Activated T-helper 2 cell treated with anti-CD3 and anti-CD28 coated beads, Interferon-gamma antibody, Interleukin-2, Interleukin-4, amounts not matched to agents 10 μg/mL and 5 μg/mL and 100 μg/mL, durations not matched to agents 14 hours and 24 hours and 36 hours (primary cell): ENCODE measurements around the gene OR5D13. TPM values are rescaled to one million over a fixed set of nuclear protein-coding genes. Genes with fewer than 3 reads are reported as not detected.

Experiments
- DNase-seq: peaks from one replicate; pipeline ENCODE4 v3.0.0; 2021; ENCODE audit warnings: low spot score
- H3K27ac Mint-ChIP-seq: one replicate; pipeline ENCODE4 v1.8.0; 2021; ENCODE audit warnings: mixed read lengths
- H3K27me3 Mint-ChIP-seq: one replicate; pipeline ENCODE4 v1.8.0; 2021; ENCODE audit warnings: low read depth, mixed read lengths
- H3K36me3 Mint-ChIP-seq: one replicate; pipeline ENCODE4 v1.8.0; 2021; ENCODE audit warnings: low read depth, mixed read lengths
- H3K4me1 Mint-ChIP-seq: one replicate; pipeline ENCODE4 v1.8.0; 2021; ENCODE audit warnings: low read depth, mixed read lengths
- H3K4me3 Mint-ChIP-seq: one replicate; pipeline ENCODE4 v1.8.0; 2021; ENCODE audit warnings: low read depth, mild to moderate bottlenecking, moderate library complexity, mixed read lengths
- H3K9me3 Mint-ChIP-seq: one replicate; pipeline ENCODE4 v1.8.0; 2021; ENCODE audit warnings: mixed read lengths
- intact Hi-C: fragments of 100-400 bp; cut with micrococcal nuclease; formaldehyde crosslinking; loops from one replicate; pipeline ENCODE4 v1.15.1; 2023
- total RNA-seq: library from RNA; stranded (reverse); gene quantifications from 2 replicates; pipeline ENCODE4 v1.2.3, GENCODE V29; 2022

OR5D13 gene, protein sequence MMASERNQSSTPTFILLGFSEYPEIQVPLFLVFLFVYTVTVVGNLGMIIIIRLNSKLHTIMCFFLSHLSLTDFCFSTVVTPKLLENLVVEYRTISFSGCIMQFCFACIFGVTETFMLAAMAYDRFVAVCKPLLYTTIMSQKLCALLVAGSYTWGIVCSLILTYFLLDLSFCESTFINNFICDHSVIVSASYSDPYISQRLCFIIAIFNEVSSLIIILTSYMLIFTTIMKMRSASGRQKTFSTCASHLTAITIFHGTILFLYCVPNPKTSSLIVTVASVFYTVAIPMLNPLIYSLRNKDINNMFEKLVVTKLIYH
- not detected in 2 replicates for total RNA-seq

DNA sequence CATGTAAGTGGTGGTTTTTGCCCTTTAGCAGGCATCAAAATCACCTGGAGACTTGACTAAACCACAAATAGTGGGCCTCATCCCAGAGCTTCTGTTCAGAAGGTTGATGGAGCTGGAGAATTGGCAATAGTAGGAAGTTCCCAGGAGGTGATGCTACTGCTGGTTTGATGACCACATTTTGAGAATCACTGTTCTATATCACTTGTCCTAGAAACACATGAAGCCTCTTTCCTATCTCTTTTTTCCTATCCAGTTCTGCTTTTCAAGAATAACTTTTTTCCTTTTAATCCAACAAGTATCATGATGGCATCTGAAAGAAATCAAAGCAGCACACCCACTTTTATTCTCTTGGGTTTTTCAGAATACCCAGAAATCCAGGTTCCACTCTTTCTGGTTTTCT is at the start of gene OR5D13:
Gene OR5D13, plus strand, starts transcription at position 301 of the 400 bp plus-strand sequence. Its CDS starts 0 bp downstream, at position 301.
- peaks cover 42% of the 10 kb centered on the region for H3K9me3 Mint-ChIP-seq
- no peak within 1 kb of the TSS for H3K27ac Mint-ChIP-seq
- intact Hi-C loops: no loop called here
- no peaks in the 10 kb centered on the region for H3K36me3 Mint-ChIP-seq
- no peak for DNase-seq
- no peaks in the 10 kb centered on the region for H3K27me3 Mint-ChIP-seq
- H3K4me3 Mint-ChIP-seq: no peak within 1 kb of the TSS
- no peaks in the 10 kb centered on the region for H3K4me1 Mint-ChIP-seq

DNA sequence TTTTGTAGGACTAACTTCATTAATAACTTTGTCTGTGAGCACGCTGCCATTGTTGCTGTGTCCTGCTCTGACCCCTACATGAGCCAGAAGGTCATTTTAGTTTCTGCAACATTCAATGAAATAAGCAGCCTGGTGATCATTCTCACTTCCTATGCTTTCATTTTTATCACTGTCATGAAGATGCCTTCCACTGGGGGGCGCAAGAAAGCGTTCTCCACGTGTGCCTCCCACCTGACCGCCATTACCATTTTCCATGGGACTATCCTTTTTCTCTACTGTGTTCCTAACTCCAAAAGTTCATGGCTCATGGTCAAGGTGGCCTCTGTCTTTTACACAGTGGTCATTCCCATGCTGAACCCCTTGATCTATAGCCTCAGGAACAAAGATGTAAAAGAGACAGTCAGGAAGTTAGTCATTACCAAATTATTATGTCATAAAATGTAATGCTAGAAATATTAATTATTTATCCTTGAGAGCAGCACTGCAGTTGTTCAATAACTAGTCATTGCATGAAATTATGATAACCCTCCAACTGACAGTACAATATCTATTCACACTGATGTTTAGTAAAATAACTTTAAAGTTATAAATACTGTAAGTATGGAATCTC is 46.4 kb upstream of the OR5D13 start:
- H3K4me1 Mint-ChIP-seq: no peaks in the 10 kb centered on the region
- no peak overlapping the region for H3K4me3 Mint-ChIP-seq
- intact Hi-C loops: no loop called here
- H3K36me3 Mint-ChIP-seq: no peaks in the 10 kb centered on the region
- peaks cover 45% of the 10 kb centered on the region for H3K9me3 Mint-ChIP-seq
- DNase-seq: no peak
- no peaks in the 10 kb centered on the region for H3K27me3 Mint-ChIP-seq
- H3K27ac Mint-ChIP-seq: no peak overlapping the region

DNA sequence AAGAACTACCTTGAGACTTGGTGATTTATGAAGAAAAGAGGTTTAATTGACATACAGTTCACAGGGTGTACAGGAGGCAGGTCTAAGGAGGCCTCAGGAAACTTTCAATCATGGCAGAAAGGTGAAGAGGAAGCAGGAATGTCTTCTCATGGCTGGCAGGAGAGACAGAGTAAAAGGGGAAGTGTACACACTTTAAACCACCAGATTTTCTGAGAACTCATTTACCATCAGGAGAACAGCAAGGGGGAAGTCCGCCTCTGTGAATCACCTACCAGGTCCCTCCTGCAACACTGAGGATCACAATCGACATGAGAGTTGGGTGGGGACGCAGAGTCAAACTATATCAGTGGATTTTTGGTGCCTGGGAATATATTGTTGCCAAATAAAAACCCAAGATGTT is 40.3 kb upstream of the OR5D13 start:
- Mint-ChIP-seq H3K36me3 (no peaks in the 10 kb centered on the region), H3K4me3 (no peak overlapping the region), H3K27ac (no peak overlapping the region), H3K9me3 (peaks cover 62% of the 10 kb centered on the region), H3K27me3 (no peaks in the 10 kb centered on the region), H3K4me1 (no peaks in the 10 kb centered on the region)
- intact Hi-C loops: no loop called here
- DNase-seq: no peak

DNA sequence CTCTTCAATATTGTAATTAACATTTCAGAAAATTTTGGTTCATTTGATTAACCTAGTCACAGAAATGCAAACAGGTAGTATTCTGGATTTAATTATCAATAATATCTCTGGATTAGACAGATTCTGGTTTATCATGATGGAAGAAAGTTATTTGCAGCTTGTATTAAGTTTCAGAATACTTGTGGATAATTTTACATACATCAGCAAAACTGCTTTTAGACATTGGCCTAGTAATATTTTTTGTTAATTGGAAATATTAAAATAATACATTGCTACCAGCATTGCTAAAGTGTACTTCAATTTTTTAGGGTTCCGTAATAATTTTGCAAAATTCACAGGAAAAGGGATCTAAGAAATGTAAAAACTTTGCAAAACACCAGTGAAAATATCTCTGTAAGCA is 18.4 kb downstream of the OR5D13 start:
- H3K4me3 Mint-ChIP-seq: no peak overlapping the region
- no peaks in the 10 kb centered on the region for H3K36me3 Mint-ChIP-seq
- no peak overlapping the region for H3K27ac Mint-ChIP-seq
- no peaks in the 10 kb centered on the region for H3K27me3 Mint-ChIP-seq
- H3K4me1 Mint-ChIP-seq: no peaks in the 10 kb centered on the region
- DNase-seq: no peak
- intact Hi-C loops: no loop called here
- H3K9me3 Mint-ChIP-seq: peaks cover 38% of the 10 kb centered on the region

DNA sequence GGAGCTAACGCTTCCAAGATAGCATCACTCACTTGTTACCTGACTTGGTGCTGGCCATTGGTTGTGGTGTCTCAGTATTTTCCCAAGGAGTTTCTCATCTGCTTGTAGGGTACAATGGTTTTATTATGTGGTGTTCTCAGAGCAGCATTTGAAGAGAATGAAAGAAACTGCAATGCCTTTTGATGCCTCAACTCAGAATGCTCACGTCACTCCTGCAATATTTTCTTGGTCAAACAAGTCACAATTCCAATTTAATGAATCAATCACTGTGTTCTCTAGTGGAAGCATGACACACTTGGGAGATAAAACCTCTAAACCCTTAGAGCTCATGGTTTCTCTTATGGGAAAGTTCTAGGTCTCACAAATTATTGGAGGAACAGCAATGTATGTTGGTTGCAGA is 20.1 kb downstream of the OR5D13 start:
- Mint-ChIP-seq H3K36me3 (no peaks in the 10 kb centered on the region), H3K9me3 (peaks cover 30% of the 10 kb centered on the region), H3K4me3 (no peak overlapping the region), H3K27me3 (no peaks in the 10 kb centered on the region), H3K4me1 (no peaks in the 10 kb centered on the region), H3K27ac (no peak overlapping the region)
- intact Hi-C loops: no loop called here
- DNase-seq: no peak

DNA sequence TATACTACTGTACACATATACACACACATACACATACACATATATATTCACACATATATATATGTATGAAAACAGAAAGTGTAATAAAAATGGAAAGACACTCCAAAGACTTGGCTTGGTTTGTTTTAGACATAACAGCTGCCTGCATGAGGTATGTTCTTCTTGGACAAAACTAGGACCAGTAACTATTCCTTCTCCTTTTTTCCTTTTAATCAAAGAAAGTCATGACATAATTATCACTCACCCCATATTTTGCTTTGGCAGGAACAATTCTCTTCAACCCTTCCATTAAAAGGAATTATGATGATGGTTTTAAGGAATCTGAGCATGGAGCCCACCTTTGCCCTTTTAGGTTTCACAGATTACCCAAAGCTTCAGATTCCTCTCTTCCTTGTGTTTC is 22.0 kb downstream of the OR5D13 start, which contains the start of gene OR5D14:
Gene OR5D14, plus strand, starts transcription at position 301 of the 400 bp plus-strand sequence. Its CDS starts 0 bp downstream, at position 301.
- DNase-seq: no peak
- no peaks in the 10 kb centered on the region for H3K4me1 Mint-ChIP-seq
- peaks cover 44% of the 10 kb centered on the region for H3K9me3 Mint-ChIP-seq
- no peak within 1 kb of the TSS for H3K27ac Mint-ChIP-seq
- intact Hi-C loops: no loop called here
- no peak within 1 kb of the TSS for H3K4me3 Mint-ChIP-seq
- H3K36me3 Mint-ChIP-seq: no peaks in the 10 kb centered on the region
- no peaks in the 10 kb centered on the region for H3K27me3 Mint-ChIP-seq

DNA sequence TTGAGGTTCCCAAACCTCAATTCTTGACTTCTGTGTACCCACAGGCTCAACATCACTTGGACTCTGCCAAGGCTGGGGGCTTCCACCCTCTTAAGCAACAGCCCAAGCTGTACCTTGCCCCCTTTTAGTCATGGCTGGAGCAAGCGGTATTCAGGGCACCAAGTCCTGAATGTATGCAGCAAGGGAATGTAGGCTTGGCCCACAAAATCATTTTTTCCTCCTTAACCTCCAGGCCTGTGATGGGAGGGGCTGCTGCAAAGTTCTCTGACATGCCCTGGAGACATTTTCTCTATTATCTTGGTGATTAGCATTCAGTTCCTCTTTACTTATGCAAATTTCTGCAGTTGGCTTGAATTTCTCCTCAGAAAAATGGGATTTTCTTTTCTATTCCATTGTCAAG is 33.0 kb downstream of the OR5D13 start:
- H3K4me3 Mint-ChIP-seq: no peak overlapping the region
- no peak for DNase-seq
- H3K9me3 Mint-ChIP-seq: peaks cover 46% of the 10 kb centered on the region
- no peaks in the 10 kb centered on the region for H3K4me1 Mint-ChIP-seq
- H3K27ac Mint-ChIP-seq: no peak overlapping the region
- intact Hi-C loops: no loop called here
- H3K36me3 Mint-ChIP-seq: no peaks in the 10 kb centered on the region
- no peaks in the 10 kb centered on the region for H3K27me3 Mint-ChIP-seq

DNA sequence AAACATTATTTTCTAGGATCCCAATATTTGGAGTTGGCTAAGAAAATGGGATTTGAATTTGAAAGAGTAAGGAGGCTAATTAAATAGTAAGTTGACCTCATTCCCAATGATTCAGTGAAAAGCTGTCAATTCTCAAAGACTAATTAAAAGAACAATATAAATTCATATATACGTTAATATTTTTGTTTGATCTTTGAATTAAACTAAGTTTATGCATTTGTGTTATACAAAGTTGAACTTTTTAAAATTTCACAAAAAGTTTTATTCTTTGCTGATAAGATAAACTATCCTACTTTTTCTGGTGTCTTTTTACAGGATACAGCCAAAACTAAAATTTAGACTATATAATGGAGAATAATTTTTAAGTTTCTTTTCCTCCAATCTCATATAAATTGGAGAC is 37.8 kb downstream of the OR5D13 start, which contains the start of gene OR5L1:
Gene OR5L1, plus strand, starts transcription at position 301 of the 400 bp plus-strand sequence. CDS start 100 bp downstream, outside the sequence.
- H3K27me3 Mint-ChIP-seq: no peaks in the 10 kb centered on the region
- DNase-seq: no peak
- intact Hi-C loops: no loop called here
- H3K9me3 Mint-ChIP-seq: peaks cover 44% of the 10 kb centered on the region
- no peaks in the 10 kb centered on the region for H3K36me3 Mint-ChIP-seq
- H3K4me1 Mint-ChIP-seq: no peaks in the 10 kb centered on the region
- no peak within 1 kb of the TSS for H3K4me3 Mint-ChIP-seq
- no peak within 1 kb of the TSS for H3K27ac Mint-ChIP-seq

DNA sequence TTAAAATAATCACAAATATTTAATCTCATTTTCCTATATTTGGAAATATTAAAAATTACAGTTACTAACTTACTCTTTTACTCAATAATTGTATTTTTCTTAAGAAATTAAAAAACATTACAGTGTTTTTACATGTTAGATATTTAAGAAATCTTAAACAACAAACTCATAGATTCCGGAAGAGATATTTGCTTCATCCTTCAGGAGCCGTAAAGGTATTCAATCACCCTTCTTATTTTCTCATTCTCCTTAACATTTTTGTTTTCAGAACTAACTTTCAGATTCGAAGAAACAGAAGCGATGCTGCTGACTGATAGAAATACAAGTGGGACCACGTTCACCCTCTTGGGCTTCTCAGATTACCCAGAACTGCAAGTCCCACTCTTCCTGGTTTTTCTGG is 46.1 kb downstream of the OR5D13 start, which contains the start of gene OR5D18:
Gene OR5D18, plus strand, starts transcription at position 301 of the 400 bp plus-strand sequence. Its CDS starts 0 bp downstream, at position 301.
- DNase-seq: no peak
- no peaks in the 10 kb centered on the region for H3K4me1 Mint-ChIP-seq
- H3K27ac Mint-ChIP-seq: no peak within 1 kb of the TSS
- no peaks in the 10 kb centered on the region for H3K27me3 Mint-ChIP-seq
- intact Hi-C loops: no loop called here
- no peaks in the 10 kb centered on the region for H3K36me3 Mint-ChIP-seq
- peaks cover 49% of the 10 kb centered on the region for H3K9me3 Mint-ChIP-seq
- no peak within 1 kb of the TSS for H3K4me3 Mint-ChIP-seq

Other genes starting within 250 kb of the OR5D13 start
- gene OR4C15, start 219.0 kb upstream of the OR5D13 start, total RNA-seq: not detected in 2 replicates
- not detected in 2 replicates for gene OR4C16, start 201.3 kb upstream of the OR5D13 start, total RNA-seq
- gene OR4C11, start 165.8 kb upstream of the OR5D13 start, total RNA-seq: not detected in 2 replicates
- gene OR4P4, start 138.3 kb upstream of the OR5D13 start, total RNA-seq: not detected in 2 replicates
- not detected in 2 replicates for gene OR4S2, start 125.1 kb upstream of the OR5D13 start, total RNA-seq
- not detected in 2 replicates for gene OR4C6, start 111.2 kb upstream of the OR5D13 start, total RNA-seq
- gene OR5D14, start 22.1 kb downstream of the OR5D13 start, total RNA-seq: not detected in 2 replicates
- gene OR5L1, start 37.9 kb downstream of the OR5D13 start, total RNA-seq: not detected in 2 replicates
- gene OR5D18, start 46.2 kb downstream of the OR5D13 start, total RNA-seq: not detected in 2 replicates
- gene OR5L2, start 53.8 kb downstream of the OR5D13 start, total RNA-seq: not detected in 2 replicates
- gene OR5D16, start 65.3 kb downstream of the OR5D13 start, total RNA-seq: not detected in 2 replicates
- not detected in 2 replicates for gene TRIM51, start 109.9 kb downstream of the OR5D13 start, total RNA-seq
- gene OR5W2, start 141.1 kb downstream of the OR5D13 start, total RNA-seq: not detected in 2 replicates
- not detected in 2 replicates for gene OR5I1, start 163.0 kb downstream of the OR5D13 start, total RNA-seq
- gene OR10AG1, start 196.5 kb downstream of the OR5D13 start, total RNA-seq: not detected in 2 replicates
- gene OR5F1, start 221.2 kb downstream of the OR5D13 start, total RNA-seq: not detected in 2 replicates